M059J (cell line): ENCODE data around the gene ABLIM2. TPM values are rescaled to one million over a fixed set of nuclear protein-coding genes. Genes with fewer than 3 reads are reported as not detected.
A peak's percentile ranks its signal among the peaks of the same experiment; 100 is the strongest.

Experiments used
- DNase-seq: peaks from one replicate; pipeline ENCODE4 v3.0.0-alpha.2; 2012; ENCODE audit warnings: low read depth
- total RNA-seq: library from RNA; depleted of rRNA; stranded (reverse); fragments of >200 nt; shearing (Covaris generic); gene quantifications from 2 replicates; pipeline ENCODE4 v1.2.3, GENCODE V29; 2014

Gene ABLIM2
- total RNA-seq, 1 experiment from 2014 or later = not detected

DNA sequence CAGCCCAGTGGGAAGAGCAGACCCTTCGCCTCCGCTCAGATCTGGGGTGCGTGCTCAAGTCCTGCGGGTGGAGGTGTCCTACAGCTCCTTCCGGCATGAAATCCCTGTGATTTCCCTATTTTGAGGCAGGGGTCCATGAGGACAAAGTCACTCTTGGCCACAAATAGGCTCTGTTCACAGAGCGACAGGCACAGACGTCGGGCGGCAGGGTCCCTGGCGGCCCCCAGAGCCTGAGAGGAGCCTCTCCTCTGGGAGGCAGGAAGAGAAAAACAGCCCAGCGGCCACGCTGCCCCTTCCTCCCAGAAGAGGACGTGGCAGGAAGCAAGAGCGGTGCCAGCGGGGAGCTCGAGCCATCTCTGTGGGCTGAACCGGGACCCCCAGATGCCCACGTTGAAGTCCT is 38.7 kb downstream of the ABLIM2 start:
- no peak for DNase-seq

DNA sequence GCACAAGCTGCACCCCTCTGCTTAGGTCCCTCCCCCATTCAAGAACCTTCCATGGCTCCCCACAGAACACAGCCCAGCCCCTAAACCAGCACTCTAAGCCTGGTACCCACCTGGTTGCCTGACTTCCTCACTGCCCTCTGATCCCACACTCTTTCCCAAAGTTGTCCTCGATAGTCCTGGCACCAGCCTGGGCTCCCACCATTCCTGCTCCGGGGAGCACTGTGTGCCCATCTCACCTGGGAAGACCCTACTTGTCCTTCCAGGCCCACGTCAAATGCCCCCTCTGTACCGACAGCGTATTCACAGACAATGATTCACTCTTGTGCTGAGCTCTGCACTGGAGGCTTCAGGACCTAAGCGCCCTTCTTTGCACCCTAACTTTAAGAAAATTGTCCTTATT is 40.1 kb downstream of the ABLIM2 start:
- DNase-seq = no peak

DNA sequence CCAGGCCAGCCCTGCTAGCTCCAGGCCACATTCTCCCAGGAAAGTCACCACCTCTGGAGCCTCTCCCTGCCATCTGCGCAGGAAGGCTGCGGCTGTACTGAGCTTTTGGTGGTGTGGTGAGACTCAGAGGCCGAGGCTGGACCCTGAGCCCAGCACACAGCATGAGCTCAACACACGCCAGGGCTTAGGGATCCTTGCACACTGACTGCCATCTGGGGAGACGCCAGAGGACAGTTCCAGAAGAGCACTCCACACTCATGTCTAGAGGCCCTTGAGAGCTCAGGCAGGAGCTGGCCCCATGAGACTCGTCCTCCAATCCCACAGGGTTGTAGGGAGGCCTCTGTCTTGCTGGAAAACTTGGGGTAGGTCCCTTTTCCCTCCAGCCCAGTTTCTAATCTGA is 40.6 kb downstream of the ABLIM2 start:
- DNase-seq = no peak

DNA sequence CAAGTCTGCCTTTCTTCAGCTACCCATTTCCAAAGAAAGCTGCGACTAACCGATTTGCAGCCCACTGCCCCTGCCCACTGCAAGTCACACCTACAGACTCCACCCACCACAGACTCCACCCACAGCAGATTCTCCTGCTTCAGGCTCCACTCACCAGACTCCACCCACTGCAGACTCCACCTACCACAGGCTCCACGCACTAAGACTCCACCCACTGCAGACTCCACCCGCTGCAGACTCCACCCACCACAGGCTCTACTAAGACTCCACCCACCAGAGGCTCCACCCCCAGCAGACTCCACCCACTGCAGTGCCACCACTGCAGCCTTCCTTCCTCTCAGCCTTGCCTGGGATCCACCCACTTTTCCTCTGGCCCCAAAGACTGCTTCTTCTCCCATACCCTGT is 41.3 kb downstream of the ABLIM2 start:
- DNase-seq = no peak

DNA sequence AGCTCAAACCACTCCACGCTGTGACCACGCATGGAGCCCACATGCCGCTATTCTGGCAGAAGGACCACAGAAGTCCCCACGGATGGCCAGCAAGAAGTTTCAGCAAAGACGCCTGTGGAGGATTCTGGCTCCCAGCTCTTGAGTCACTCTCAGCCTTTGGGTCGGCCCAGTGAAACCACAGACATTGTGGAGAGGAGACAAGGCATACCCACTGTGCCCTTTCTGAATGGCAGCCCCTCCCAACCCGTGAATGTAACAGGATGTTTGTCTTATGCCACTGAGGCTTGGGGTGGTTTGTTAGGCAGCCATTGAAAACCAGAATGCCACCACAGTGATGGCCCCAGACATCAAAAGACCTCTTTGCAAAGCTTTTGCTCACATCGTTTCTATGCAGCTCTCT is 42.7 kb downstream of the ABLIM2 start:
- DNase-seq = no peak

DNA sequence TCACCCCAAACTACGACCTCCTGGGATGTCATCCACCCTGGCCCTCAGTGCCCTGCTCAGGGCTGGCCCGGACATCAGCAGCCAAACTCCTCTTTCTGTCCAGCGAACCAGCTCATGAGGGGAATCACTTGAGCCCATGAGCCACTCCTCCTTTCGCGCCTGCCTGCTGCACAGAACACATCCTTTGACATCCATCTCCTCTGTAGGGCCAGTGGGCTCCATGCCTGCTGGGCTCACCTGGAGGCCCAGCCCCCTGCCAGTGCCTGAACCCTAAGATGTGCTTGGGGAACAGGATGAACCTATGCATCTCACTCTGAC is 43.5 kb downstream of the ABLIM2 start:
- no peak for DNase-seq

DNA sequence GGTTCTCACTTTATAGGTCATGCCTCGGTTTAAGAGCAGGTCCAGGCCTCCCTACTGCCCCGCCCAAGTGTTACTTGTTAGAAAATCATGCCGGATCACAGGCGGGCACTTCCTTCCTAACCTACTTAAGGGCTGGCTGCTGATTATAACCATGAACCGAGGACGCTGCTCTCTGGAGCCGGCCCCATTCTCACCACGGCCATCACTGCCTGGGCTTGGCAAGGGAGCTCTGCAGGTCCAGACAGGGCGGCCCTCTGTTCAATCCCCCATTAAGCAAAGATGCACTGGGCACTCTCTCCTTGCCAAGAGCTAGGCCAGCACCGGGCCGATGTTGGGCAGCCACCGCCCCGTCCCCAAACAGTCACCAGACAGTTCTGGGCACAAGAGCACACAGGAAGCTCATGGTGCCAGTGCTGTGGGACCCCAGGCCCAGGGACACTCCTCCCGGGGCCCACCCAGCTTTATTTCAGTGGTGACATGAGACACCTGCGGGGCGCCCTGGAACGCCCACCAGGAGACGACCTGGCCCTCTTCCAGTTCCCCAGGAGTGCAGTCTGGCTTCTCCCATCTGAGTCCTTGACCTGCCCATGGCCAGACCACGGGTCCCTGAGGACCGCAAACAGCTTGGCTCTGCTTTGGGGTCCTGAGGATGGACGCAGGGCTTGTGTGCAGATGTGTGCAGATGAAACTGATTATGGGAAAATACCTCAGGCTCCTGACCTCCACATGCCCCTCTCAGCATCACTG is 44.0 kb downstream of the ABLIM2 start:
- DNase-seq = no peak

DNA sequence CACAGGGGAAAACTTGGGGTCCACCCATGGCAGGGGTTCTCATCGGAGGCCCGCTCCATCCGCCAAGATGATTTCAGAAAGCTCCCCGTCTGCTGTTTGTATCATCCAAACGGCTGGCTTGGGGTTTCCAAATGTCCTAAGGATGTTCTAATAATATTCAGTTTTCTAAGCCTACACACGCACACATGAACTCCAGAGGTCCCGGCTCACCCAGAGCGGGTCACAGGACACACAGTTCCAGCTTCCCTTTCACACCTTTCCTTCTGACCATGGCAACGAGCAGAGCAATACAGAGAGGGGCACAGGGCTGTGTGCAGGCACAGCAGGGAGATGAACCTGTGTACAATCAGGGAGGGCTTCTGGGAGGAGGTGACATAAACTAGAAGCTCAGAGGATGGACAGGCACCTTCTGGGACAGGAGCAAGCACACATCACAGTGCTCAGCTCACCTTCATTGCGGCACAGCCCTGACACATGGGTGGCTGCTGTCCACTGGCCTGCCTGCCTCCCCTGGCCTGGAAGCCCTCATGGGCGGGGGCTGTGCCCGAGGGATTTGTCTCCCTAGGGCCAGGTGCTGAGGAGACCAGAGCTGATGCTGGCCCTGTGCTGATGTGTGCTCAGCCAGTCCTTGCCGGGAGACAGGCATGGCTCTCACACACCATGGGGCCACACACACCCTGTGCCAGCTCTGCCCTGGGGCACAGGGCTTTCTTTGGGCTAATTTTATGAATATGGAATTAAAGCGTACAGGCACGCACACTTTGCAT is 44.8 kb downstream of the ABLIM2 start:
- no peak for DNase-seq

DNA sequence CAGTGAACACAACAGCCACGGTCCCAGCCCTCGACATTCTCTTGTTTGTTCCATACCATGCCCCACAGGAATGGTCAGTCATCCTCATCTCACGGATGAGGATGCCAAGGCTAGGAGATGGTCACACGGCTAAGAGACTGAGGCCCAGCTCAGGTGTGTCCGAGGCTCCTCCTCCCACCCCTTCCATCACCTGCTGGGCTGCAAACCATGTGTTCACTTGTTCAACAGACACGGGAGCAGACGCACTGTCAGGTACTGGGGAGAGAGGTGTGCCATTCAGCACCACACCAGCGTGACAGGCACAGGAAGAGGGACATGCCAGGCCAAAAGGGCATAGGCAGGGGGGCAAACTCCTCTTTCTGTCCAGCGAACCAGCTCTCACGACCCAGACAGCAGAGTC is 45.9 kb downstream of the ABLIM2 start:
- DNase-seq = no peak

DNA sequence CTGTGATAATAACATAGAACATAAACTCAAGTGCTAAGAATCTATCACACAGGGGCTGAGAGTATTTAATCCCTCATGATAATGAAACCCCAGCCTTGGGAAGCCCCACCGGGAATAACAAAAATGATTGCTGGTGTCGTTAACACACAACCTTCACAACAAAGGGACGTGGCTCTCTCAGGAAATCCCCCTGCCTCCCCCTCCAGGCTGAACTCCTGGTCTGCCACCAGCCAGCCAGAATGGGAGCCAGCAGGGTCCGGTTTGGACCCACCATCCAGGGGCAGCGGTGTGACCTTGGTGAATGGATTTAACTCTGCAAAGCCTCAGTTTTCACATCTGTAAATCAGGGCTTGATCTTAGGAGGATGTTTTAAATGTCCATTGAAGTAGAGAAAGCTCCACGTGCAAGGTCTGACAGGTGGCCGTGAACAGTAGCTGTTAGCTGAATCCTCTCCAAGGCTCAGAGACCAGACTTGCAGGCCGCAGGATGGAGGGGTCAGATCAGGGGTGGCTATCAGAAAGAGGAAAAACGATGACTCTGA is 46.5 kb downstream of the ABLIM2 start:
- DNase-seq = no peak

DNA sequence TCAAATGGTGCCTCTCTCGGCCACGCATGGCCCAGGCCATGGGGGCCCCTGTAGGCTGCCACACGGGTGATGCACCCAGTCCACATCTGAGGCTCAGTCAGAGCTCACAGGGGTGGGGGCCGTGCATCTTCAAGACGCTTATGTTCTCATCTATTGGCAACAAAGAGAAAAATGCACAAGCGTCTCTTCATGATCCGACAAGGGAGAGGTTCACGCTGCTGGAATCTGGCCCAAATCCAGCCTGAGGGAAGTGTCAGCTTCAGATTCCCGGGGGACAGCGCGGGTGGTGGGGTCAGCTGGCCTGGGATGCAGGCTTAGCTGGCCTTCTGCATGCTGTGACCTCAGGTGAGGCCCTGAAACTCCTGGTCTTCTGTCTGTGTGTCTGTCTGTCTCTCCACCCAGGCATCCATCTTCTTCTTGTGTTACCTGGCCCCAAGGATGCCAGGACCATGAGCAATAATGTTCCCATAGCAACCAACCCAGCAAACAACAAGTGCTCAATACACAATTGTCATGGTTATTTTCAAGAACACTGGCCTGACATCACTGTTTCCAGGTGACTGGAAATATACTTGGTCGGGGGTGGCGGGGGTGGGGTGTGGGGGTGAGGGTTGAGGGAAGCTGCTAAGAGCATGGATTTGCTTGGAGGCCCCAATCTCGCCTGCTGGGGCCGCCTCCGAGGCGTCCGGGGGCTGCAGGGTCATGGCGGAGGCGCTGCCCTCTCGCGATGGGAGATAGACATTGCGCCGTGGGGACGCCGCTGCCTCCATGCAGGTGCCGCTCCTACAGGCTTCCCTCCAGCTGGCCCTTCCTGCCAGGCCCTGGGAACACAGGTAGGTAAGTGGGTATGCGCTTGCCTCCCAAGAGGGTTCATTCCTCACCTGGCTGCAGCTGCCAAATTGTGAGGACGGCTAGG is 48.3 kb downstream of the ABLIM2 start:
- DNase-seq = peak; percentile 55

DNA sequence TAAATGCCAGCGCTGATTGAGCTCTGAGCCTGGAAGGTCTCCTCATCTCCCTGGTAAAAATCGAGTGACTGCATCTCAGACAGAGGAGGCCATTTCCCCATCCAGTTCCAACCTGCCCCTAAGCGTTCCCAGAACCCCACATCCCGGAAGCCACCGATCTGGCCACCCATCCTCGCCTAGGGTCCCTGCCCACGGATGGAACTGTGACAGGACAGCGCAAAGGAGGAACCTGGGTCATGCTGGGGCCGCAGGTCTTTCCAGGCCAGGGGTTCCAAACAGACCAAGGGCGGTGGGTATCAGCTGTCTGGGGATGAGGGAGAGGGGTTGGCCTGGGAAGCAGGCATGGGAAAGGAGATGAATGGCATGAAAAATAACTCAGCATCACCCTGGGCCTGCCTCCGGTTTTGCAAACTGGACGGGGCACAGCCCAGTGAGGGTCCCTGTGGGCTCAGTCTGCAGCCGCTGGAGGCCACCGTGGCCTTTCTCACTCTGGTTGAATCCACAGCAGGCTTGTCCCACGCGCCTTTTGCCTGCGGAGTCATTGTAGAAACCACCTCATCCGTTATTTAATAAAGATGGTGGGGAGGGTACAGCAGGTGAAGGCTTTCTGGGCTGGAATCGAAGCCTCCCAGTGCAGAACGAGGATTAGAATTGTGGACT is 49.1 kb downstream of the ABLIM2 start:
- no peak for DNase-seq

DNA sequence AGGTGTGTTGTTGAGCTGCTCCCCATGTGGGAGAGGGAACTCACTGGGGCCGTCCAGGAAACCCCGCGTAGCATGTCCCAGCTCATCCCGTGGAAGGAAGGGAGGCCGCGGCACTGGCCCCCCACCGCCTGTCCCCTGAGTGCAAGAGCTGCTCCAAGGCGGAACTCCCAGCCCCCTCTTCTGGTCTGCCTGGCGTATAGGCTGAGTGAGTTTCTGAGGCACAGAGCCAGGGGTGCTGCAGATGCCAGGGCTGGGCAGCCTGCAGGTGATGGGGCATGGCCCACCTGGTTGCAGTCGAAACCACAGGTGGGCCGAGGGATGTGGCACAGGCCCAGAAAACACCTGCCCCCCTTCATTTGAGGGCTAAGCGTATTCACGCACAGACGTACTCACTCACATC is 49.6 kb downstream of the ABLIM2 start:
- no peak for DNase-seq

DNA sequence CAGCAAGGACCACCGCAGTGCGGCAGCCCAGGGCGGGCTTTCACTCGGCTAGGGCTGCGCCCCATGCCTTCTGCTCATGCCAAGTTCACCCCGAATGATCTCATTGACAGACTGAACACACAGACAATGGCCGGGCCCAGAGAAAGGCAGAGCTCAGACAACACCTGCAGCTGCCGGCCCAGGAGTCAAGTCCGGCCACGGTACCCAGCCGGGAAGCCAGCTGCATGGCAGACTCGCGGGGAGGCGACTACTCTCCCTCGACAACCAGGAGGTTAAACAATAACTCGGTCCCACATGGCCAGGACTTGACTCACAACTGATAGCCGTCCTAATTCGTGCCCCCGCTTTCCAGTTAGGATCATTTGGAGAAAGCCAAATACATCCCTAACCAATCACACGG is 50.4 kb downstream of the ABLIM2 start:
- DNase-seq = no peak

DNA sequence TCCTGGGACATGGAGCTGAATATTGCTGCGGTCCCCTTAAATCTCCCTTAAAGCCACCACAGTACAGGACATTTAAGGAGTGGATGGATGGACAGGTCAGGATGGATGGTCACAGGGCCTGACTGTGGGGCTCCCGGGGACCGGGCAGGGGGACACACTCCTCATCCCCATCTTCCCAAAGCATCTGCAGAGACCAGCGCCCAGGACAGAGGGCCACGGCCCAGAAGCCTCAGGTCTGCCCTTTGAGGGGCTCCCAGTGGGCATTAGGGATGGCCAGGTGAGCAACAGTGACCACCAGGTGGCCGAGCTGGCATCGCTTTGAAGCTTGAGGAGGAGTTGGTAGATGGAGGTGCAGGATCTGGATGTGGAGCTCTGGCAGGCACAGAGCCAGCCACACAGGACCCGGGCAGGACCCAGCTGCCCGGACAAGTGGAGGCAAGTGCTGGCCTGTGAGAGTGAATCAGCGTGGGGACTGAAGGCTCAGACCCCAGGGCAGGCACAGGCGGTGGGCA is 51.4 kb downstream of the ABLIM2 start:
- no peak for DNase-seq

DNA sequence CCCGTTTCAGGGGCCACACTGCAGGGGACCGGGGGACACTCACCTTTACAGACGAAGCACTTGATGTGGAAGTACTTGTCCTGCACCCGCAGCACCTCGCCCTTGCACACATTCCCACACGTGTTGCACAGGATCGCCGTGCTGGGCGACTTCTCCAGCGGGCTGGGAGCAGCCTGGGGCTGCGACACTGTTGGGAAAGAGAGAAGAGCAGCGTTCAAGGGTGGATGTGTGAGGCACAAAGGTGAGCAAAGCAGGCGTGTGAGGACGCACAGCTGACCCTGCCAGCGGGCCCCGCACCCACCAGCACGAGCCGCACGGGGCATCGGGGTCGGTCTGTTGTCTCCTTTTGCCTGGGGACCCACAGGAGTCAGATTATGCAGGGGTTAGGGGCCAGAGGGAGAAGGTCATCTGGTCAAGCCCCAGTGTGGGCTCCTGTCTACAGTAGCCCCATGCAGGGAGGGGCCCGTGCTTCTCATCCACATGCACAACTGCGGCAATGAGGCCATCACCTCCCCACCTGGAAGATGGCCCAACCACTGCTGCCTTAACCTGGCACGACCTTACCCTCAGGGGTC is 52.1 kb downstream of the ABLIM2 start:
- DNase-seq = no peak

DNA sequence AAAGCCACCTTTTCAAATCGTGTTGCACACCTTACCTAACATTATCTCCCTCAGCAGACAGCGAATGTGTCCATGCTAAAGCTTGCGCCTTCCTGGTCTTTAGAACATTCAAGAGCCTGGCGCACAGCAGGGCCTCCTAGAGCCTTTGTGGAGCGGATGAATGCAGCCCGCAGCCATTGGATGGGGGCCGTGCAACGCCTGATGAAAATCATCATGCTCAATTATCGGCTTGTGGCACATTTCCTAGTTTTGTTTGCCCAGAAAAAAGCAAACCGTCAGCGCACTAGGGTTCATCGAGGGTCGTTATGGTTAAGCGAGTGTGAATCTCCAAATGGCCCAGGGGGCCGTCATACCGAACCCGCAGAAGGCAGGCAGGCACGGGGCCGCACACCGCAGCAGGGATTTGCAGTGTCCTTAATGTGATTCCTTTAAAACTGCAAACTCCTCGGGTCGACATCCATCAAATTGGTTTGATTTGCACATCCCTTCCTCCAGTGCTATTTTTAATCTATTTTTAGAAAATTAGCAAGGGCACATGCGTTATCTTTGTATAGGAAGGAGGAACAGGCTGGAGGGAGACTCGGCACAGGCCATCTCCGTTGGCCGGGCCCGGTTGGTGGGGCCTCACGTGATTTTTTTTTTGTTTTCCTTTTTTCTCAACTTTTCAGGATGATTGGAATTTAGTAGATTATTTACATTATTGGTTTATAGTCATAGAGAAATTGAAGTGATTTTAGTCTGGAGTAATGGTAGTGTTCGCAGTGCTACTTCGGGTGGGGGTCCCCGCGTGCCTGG is 53.1 kb downstream of the ABLIM2 start:
- DNase-seq = no peak

DNA sequence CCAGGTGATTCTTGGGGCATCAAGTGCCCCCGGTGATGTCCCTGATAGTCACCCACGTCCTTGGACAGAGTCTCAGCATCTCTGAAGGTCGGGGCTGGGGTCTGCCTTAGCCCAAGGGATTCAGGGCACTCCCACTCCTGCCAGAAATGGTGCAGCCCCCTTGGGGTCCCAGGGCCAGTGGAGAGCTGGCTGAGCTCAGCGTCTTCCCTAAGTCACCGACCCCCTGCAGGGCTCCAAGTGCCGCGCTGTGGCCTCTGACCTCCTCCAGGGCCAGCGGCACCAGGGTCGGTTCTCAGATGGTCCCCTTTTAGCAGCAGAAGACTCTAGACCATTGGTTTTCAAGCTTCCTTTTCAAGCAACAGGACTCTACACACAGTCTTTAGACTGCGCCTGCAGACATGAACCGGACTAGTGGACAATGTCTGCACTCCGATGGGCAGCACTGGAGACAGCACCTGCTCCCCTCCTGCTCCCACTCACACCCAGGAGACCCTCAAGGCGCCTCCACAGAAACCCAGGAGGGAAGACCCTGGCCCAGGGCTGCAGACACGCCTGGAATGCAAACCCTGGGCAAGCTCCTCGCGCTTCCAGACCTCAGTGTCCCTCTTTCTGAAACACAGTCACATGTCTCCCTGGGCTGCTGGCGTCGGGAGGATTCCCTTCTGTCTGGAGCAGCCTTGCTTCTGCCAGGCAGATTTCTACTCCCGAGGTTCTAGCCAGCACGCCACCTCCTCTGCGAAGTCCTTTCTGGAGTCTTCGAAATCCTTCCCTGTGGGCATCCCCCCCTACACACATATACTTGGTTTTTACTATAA is 53.9 kb downstream of the ABLIM2 start:
- no peak for DNase-seq
